Erythroblast (primary cell): ENCODE measurements around the gene PCDHGB6.

Experiments
- GATA1 ChIP-seq: IDR thresholded peaks from 2 replicates; pipeline ENCODE4 v1.6.1; 2011; ENCODE audit warnings: low read depth, mild to moderate bottlenecking, control low read depth, low read length, moderate library complexity
- POLR2A ChIP-seq: IDR thresholded peaks from 2 replicates; pipeline ENCODE4 v1.6.1; 2011; ENCODE audit warnings: mild to moderate bottlenecking, low read length

DNA sequence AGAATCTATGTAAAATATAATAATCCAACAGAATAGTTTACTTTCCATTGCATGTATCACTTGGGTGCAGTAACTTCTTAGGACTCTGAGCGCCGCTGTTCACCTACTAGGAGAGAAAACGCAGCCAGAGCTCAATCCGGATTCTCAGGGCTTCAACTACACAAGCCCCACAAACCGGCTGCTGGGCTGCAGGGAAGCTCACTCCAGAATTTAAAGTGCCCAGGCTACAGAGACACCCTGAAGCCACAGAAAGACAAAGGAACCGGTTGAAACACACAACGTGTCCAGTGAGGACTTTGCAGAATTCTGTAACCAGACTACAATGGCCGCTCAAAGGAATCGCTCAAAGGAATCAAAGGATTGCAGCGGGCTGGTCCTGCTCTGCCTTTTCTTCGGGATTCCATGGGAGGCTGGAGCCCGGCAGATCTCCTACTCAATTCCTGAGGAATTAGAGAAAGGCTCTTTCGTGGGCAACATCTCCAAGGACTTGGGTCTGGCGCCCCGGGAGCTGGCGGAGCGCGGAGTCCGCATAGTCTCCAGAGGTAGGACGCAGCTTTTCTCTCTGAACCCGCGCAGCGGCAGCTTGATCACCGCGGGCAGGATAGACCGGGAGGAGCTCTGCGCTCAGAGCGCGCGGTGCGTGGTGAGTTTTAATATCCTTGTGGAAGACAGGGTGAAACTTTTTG lies 5.2 kb downstream of the PCDHGB6 start, which contains the start of gene PCDHGA10:
- TF ChIP-seq POLR2A: no peak
- no peak for TF ChIP-seq GATA1
